ENCODE results near the gene KIAA0753.

DNA sequence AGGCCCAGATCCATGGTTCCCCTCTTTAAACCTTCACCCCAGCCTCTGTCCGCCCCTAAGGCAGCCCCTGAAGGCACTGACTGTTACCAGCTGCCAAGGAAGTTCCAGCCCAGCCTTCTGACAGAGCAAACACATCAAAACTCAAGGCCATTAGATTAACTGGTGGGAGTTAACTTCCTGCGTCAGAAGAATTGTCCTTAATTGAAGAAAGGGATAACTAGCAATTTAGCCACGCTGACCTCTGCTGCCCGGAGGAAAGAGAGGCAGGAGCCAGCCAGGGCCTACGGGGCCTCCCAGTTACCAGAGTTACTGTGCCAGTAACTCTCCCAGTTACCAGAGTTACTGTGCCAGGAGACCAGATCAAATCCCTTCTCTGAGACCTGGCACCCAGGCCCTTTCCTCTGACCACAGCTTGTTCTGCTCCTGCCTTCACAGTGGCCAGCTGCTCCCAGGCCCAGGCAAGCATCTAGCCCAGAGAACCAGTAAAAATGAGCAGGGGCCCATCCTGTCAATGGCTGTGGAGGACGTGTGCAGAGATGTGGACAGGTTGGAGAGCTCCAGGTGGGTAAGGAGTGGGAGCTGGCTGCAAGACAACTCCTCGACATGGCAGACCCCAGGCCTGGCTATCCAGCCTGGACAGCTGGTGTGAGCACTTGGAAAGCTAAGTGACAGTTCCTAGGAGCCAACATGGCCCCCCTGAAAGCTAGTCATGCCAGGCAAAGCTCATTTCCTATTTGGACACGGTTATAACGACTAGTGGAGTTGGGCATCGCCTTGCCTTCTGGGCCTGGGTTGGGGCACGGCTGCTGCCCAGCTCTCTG lies 81.4 kb downstream of the KIAA0753 start:
- TF ChIP-seq FOXM1 (IDR thresholded peaks at IDR 0.05; ENCODE audit: borderline replicate concordance) (no peak), FOXA1 (IDR thresholded peaks at IDR 0.05) (no peak)
